Activated naive CD4-positive, alpha-beta T cell treated with anti-CD3 and anti-CD28 coated beads, Interleukin-2, amount 10 ng/mL, durations not matched to agents 7 days and 5 days (primary cell): ENCODE results near the gene KAZN.

ENCODE experiments used
- CTCF ChIA-PET: fragments of 350-600 bp; sonication (Branson Sonifier 250); formaldehyde crosslinking; loops from one replicate; lab custom pipeline; 2021; ENCODE audit warnings: antibody characterized with exemption; lab: Charles Lee
- DNase-seq: peaks from one replicate; pipeline ENCODE4 v3.0.0-alpha.2; 2020
- H3K27ac Mint-ChIP-seq: one replicate; pipeline ENCODE4 v1.8.0; 2021; ENCODE audit warnings: mild to moderate bottlenecking, moderate library complexity, mixed read lengths
- H3K27me3 Mint-ChIP-seq: one replicate; pipeline ENCODE4 v1.8.0; 2021; ENCODE audit warnings: mild to moderate bottlenecking, mixed read lengths
- H3K36me3 Mint-ChIP-seq: one replicate; pipeline ENCODE4 v1.8.0; 2021; ENCODE audit warnings: mixed read lengths
- H3K4me1 Mint-ChIP-seq: one replicate; pipeline ENCODE4 v1.8.0; 2021; ENCODE audit warnings: mixed read lengths
- H3K4me3 Mint-ChIP-seq: one replicate; pipeline ENCODE4 v1.8.0; 2021; ENCODE audit warnings: mild to moderate bottlenecking, moderate library complexity, mixed read lengths
- H3K9me3 Mint-ChIP-seq: one replicate; pipeline ENCODE4 v1.8.0; 2021; ENCODE audit warnings: mixed read lengths

Gene KAZN

GRCh38 chr1:14817223-14818170 lies 219.0 kb downstream of the KAZN start:
- H3K27me3 Mint-ChIP-seq: no peaks in the 10 kb centered on the region
- H3K36me3 Mint-ChIP-seq: no peaks in the 10 kb centered on the region
- CTCF ChIA-PET: no interaction called here
- no peak overlapping the region for H3K4me3 Mint-ChIP-seq
- no peak for DNase-seq
- H3K27ac Mint-ChIP-seq: no peak overlapping the region
- H3K4me1 Mint-ChIP-seq: no peaks in the 10 kb centered on the region
- H3K9me3 Mint-ChIP-seq: no peaks in the 10 kb centered on the region

GRCh38 chr1:14820295-14821085 lies 222.0 kb downstream of the KAZN start:
- DNase-seq: no peak
- no peak overlapping the region for H3K4me3 Mint-ChIP-seq
- CTCF ChIA-PET: no interaction called here

GRCh38 chr1:14822493-14822892 lies 224.0 kb downstream of the KAZN start:
- H3K9me3 Mint-ChIP-seq: no peaks in the 10 kb centered on the region
- no peaks in the 10 kb centered on the region for H3K36me3 Mint-ChIP-seq
- H3K27me3 Mint-ChIP-seq: no peaks in the 10 kb centered on the region
- no peak for DNase-seq
- H3K4me3 Mint-ChIP-seq: no peak overlapping the region
- no peak overlapping the region for H3K27ac Mint-ChIP-seq
- CTCF ChIA-PET: no interaction called here
- H3K4me1 Mint-ChIP-seq: no peaks in the 10 kb centered on the region

More at GRCh38 chr1:14820295-14821085, 222.0 kb downstream of the KAZN start:
- H3K9me3 Mint-ChIP-seq: no peaks in the 10 kb centered on the region
- no peaks in the 10 kb centered on the region for H3K4me1 Mint-ChIP-seq
- H3K27ac Mint-ChIP-seq: no peak overlapping the region
- no peaks in the 10 kb centered on the region for H3K36me3 Mint-ChIP-seq
- H3K27me3 Mint-ChIP-seq: no peaks in the 10 kb centered on the region

- CTCF ChIA-PET: no interaction called here
- no peak overlapping the region for H3K27ac Mint-ChIP-seq
- DNase-seq: no peak
- H3K27me3 Mint-ChIP-seq: no peaks in the 10 kb centered on the region
- H3K4me1 Mint-ChIP-seq: no peaks in the 10 kb centered on the region
- no peaks in the 10 kb centered on the region for H3K9me3 Mint-ChIP-seq
- no peak overlapping the region for H3K4me3 Mint-ChIP-seq
- no peaks in the 10 kb centered on the region for H3K36me3 Mint-ChIP-seq
Observed at GRCh38 chr1:14822996-14823395, 224.5 kb downstream of the KAZN start.

GRCh38 chr1:14824314-14824915 lies 225.9 kb downstream of the KAZN start:
- Mint-ChIP-seq H3K9me3 (no peaks in the 10 kb centered on the region), H3K36me3 (no peaks in the 10 kb centered on the region), H3K27me3 (no peaks in the 10 kb centered on the region), H3K27ac (no peak overlapping the region), H3K4me3 (no peak overlapping the region), H3K4me1 (no peaks in the 10 kb centered on the region)
- DNase-seq: no peak
- CTCF ChIA-PET: no interaction called here

- H3K4me1 Mint-ChIP-seq: no peaks in the 10 kb centered on the region
- no peak overlapping the region for H3K4me3 Mint-ChIP-seq
- H3K36me3 Mint-ChIP-seq: no peaks in the 10 kb centered on the region
- DNase-seq: no peak
- CTCF ChIA-PET: no interaction called here
- H3K9me3 Mint-ChIP-seq: no peaks in the 10 kb centered on the region
- H3K27ac Mint-ChIP-seq: no peak overlapping the region
- H3K27me3 Mint-ChIP-seq: no peaks in the 10 kb centered on the region
Observed at GRCh38 chr1:14825396-14825795, 226.9 kb downstream of the KAZN start.

GRCh38 chr1:14826172-14826636 lies 227.7 kb downstream of the KAZN start:
- CTCF ChIA-PET: no interaction called here
- H3K27me3 Mint-ChIP-seq: no peaks in the 10 kb centered on the region
- H3K27ac Mint-ChIP-seq: no peak overlapping the region
- H3K9me3 Mint-ChIP-seq: no peaks in the 10 kb centered on the region
- H3K4me3 Mint-ChIP-seq: no peak overlapping the region
- no peak for DNase-seq
- H3K4me1 Mint-ChIP-seq: no peaks in the 10 kb centered on the region
- H3K36me3 Mint-ChIP-seq: no peaks in the 10 kb centered on the region

- Mint-ChIP-seq H3K9me3 (no peaks in the 10 kb centered on the region), H3K4me1 (no peaks in the 10 kb centered on the region), H3K36me3 (no peaks in the 10 kb centered on the region), H3K4me3 (no peak overlapping the region), H3K27ac (no peak overlapping the region), H3K27me3 (no peaks in the 10 kb centered on the region)
- CTCF ChIA-PET: no interaction called here
- DNase-seq: no peak
Observed at GRCh38 chr1:14826731-14827326, 228.3 kb downstream of the KAZN start.

- Mint-ChIP-seq H3K4me1 (no peaks in the 10 kb centered on the region), H3K9me3 (no peaks in the 10 kb centered on the region), H3K4me3 (no peak overlapping the region), H3K27ac (no peak overlapping the region), H3K27me3 (no peaks in the 10 kb centered on the region), H3K36me3 (no peaks in the 10 kb centered on the region)
- DNase-seq: no peak
- CTCF ChIA-PET: no interaction called here
Observed at GRCh38 chr1:14827870-14828269, 229.4 kb downstream of the KAZN start.

GRCh38 chr1:14828665-14829064 lies 230.2 kb downstream of the KAZN start:
- CTCF ChIA-PET: no interaction called here
- no peak for DNase-seq
- no peaks in the 10 kb centered on the region for H3K9me3 Mint-ChIP-seq
- no peaks in the 10 kb centered on the region for H3K4me1 Mint-ChIP-seq
- H3K27ac Mint-ChIP-seq: no peak overlapping the region
- no peaks in the 10 kb centered on the region for H3K36me3 Mint-ChIP-seq
- no peak overlapping the region for H3K4me3 Mint-ChIP-seq
- H3K27me3 Mint-ChIP-seq: no peaks in the 10 kb centered on the region

- Mint-ChIP-seq H3K36me3 (no peaks in the 10 kb centered on the region), H3K27me3 (no peaks in the 10 kb centered on the region), H3K4me3 (no peak overlapping the region), H3K4me1 (no peaks in the 10 kb centered on the region), H3K9me3 (peaks cover 1% of the 10 kb centered on the region), H3K27ac (no peak overlapping the region)
- CTCF ChIA-PET: no interaction called here
- no peak for DNase-seq
Observed at GRCh38 chr1:14835725-14836124, 237.2 kb downstream of the KAZN start.

GRCh38 chr1:14836426-14837140 lies 238.1 kb downstream of the KAZN start:
- H3K4me1 Mint-ChIP-seq: no peaks in the 10 kb centered on the region
- DNase-seq: no peak
- H3K27ac Mint-ChIP-seq: no peak overlapping the region
- H3K27me3 Mint-ChIP-seq: no peaks in the 10 kb centered on the region
- CTCF ChIA-PET: no interaction called here
- no peak overlapping the region for H3K4me3 Mint-ChIP-seq
- H3K9me3 Mint-ChIP-seq: peaks cover 5% of the 10 kb centered on the region
- H3K36me3 Mint-ChIP-seq: no peaks in the 10 kb centered on the region

GRCh38 chr1:14840374-14840773 lies 241.9 kb downstream of the KAZN start:
- CTCF ChIA-PET: no interaction called here
- no peaks in the 10 kb centered on the region for H3K27me3 Mint-ChIP-seq
- no peak overlapping the region for H3K27ac Mint-ChIP-seq
- H3K4me1 Mint-ChIP-seq: no peaks in the 10 kb centered on the region
- H3K36me3 Mint-ChIP-seq: no peaks in the 10 kb centered on the region
- H3K4me3 Mint-ChIP-seq: no peak overlapping the region
- peaks cover 19% of the 10 kb centered on the region for H3K9me3 Mint-ChIP-seq
- DNase-seq: no peak
